ENCODE measurements around the gene NLGN2. TPM values are rescaled to one million over a fixed set of nuclear protein-coding genes. Genes with fewer than 3 reads are reported as not detected.

NLGN2 gene
- total RNA-seq, 1 experiment from 2014 or later: 70.2 TPM

DNA sequence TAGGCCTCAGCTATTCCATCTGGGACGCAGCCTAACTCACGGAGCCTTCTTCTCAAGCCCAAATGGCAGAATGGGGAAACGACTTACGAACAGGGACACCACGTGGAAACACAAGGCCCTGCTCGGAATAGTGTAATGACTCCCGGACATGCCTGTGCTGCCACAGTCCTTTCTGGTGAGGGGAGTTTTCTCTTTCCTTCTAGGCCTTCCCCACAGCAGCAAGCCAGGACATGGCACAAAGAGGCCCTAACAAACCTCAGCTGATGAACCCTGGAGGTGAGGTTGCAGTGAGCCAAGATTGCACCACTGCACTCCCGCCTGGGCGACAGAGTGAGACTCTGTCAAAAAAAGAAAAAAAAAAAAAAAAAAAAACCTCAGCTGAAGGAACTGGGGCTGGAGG, 56.4 kb downstream of the NLGN2 start:
- Histone ChIP-seq H2BK120ac (ENCODE audit: low read depth, low read length, poor library complexity, severe bottlenecking) (no peak overlapping the region), H4K5ac (ENCODE audit: insufficient read length, low read depth, low read length) (no peak overlapping the region), H3K4ac (ENCODE audit: low read depth, low read length) (no peak overlapping the region), H2BK20ac (ENCODE audit: low read depth, low read length, poor library complexity, severe bottlenecking) (no peak overlapping the region), H3K9me3 (ENCODE audit: control insufficient read depth, low read depth, low read length) (no peaks in the 10 kb centered on the region), H4K20me1 (ENCODE audit: control insufficient read depth, insufficient read depth, insufficient read length) (peaks cover 2% of the 10 kb centered on the region), H2BK12ac (ENCODE audit: insufficient read length, low read depth, low read length) (no peak overlapping the region), H3K23me2 (ENCODE audit: insufficient read length, low read depth, low read length, poor library complexity, severe bottlenecking) (no peaks in the 10 kb centered on the region), H3K14ac (ENCODE audit: insufficient read depth, low read length) (no peak overlapping the region), H3K9ac (ENCODE audit: extremely low read depth, insufficient read length, low read length) (no peak overlapping the region), H3K79me2 (ENCODE audit: insufficient read depth, low read length) (no peaks in the 10 kb centered on the region), H3K27me3 (ENCODE audit: insufficient read depth, low read length) (no peaks in the 10 kb centered on the region), H3K4me2 (ENCODE audit: insufficient read depth, insufficient read length, low read length) (no peak overlapping the region), H4K91ac (ENCODE audit: insufficient read length, low read depth, low read length) (no peak overlapping the region), H3T11ph (ENCODE audit: low read length) (no peak overlapping the region), H4K8ac (replicated peaks; ENCODE audit: insufficient read length, low read depth, low read length) (no peak overlapping the region), H3K4me1 (ENCODE audit: insufficient read depth, low read length) (peaks cover 8% of the 10 kb centered on the region; the same call in 1 of the 2 replicates), H3K18ac (ENCODE audit: insufficient read length, low read depth, low read length) (no peak overlapping the region), H3K27ac (ENCODE audit: insufficient read length, low read depth, low read length) (no peak overlapping the region), H3K79me1 (ENCODE audit: insufficient read depth, low read depth, low read length, poor library complexity, severe bottlenecking) (no peaks in the 10 kb centered on the region), H2AK5ac (ENCODE audit: insufficient read length, low read length) (no peak overlapping the region), H3K23ac (ENCODE audit: insufficient read length, low read depth, low read length) (no peak overlapping the region), H2BK15ac (ENCODE audit: low read depth, low read length) (no peak overlapping the region), H2AFZ (ENCODE audit: low read length) (no peak overlapping the region), H2BK5ac (ENCODE audit: insufficient read length, low read length) (no peak overlapping the region), H3K56ac (ENCODE audit: insufficient read length, low read depth, low read length) (no peak overlapping the region)
- H3K27me3 Mint-ChIP-seq (ENCODE audit: low read depth): no peaks in the 10 kb centered on the region
- no peak for DNase-seq
- TF ChIP-seq, protein P1, sequence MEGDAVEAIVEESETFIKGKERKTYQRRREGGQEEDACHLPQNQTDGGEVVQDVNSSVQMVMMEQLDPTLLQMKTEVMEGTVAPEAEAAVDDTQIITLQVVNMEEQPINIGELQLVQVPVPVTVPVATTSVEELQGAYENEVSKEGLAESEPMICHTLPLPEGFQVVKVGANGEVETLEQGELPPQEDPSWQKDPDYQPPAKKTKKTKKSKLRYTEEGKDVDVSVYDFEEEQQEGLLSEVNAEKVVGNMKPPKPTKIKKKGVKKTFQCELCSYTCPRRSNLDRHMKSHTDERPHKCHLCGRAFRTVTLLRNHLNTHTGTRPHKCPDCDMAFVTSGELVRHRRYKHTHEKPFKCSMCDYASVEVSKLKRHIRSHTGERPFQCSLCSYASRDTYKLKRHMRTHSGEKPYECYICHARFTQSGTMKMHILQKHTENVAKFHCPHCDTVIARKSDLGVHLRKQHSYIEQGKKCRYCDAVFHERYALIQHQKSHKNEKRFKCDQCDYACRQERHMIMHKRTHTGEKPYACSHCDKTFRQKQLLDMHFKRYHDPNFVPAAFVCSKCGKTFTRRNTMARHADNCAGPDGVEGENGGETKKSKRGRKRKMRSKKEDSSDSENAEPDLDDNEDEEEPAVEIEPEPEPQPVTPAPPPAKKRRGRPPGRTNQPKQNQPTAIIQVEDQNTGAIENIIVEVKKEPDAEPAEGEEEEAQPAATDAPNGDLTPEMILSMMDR (conservative IDR thresholded peaks at IDR 0.05): no peak
- H3K9me3 Mint-ChIP-seq: no peaks in the 10 kb centered on the region
- H3K4me3 Mint-ChIP-seq: peak overlapping the region in 1 of 2 experiments; percentile 50; a peak in 1 of 5 replicates
- WGBS (ENCODE audit: extremely low coverage, insufficient read length, low lambda C conversion rate): no CpG with 5 or more reads among the region's 9 CpGs
- H3K27ac Mint-ChIP-seq: 0 out of 7 replicates have a peak overlapping the region, but pooled peaks of 1 of the 3 experiments have one; percentile 21
- peaks cover 3 to 20% (median 18%) of the 10 kb centered on the region in 3 experiments; a peak in 5 of 7 replicates for H3K36me3 Mint-ChIP-seq (ENCODE audit: insufficient read depth in 1 of 3, low read depth in 3 of 3)
- peaks cover 9 to 21% of the 10 kb centered on the region in 2 experiments for H3K4me1 Mint-ChIP-seq
